ENCODE data around the gene FHIT.
"Not testable (repeated sequence)": the region's sequence is repeated elsewhere in the genome, so short reads cannot be mapped to it uniquely, and the experiment has no call there.

The FHIT gene

GRCh38 chr3:59949311-59949710, 1301.9 kb downstream of the FHIT start:
- no peak for DNase-seq

GRCh38 chr3:59946401-59946800, 1304.9 kb downstream of the FHIT start:
- no peak for DNase-seq

GRCh38 chr3:59940718-59941117, 1310.5 kb downstream of the FHIT start:
- no peak for DNase-seq

- no peak for DNase-seq
These were observed 1311.3 kb downstream of the FHIT start for GRCh38 chr3:59939826-59940426.

- no peak for DNase-seq
These were observed 1312.4 kb downstream of the FHIT start for GRCh38 chr3:59938828-59939227.

GRCh38 chr3:59937201-59937600, 1314.1 kb downstream of the FHIT start:
- DNase-seq: no peak

- DNase-seq: no peak
These were observed 1314.8 kb downstream of the FHIT start for GRCh38 chr3:59936472-59936871.

GRCh38 chr3:59935025-59935424, 1316.2 kb downstream of the FHIT start:
- no peak for DNase-seq

- not testable (repeated sequence) for DNase-seq
These were observed 1316.7 kb downstream of the FHIT start for GRCh38 chr3:59934560-59934959.

GRCh38 chr3:59930170-59930569, 1321.1 kb downstream of the FHIT start:
- no peak for DNase-seq

- no peak for DNase-seq
These were observed 1324.2 kb downstream of the FHIT start for GRCh38 chr3:59927056-59927455.

GRCh38 chr3:59925946-59926345, 1325.3 kb downstream of the FHIT start:
- no peak for DNase-seq

- DNase-seq: no peak
These were observed 1329.1 kb downstream of the FHIT start for GRCh38 chr3:59922192-59922591.

GRCh38 chr3:59920822-59921221, 1330.4 kb downstream of the FHIT start:
- DNase-seq: no peak

GRCh38 chr3:59919586-59919985, 1331.7 kb downstream of the FHIT start:
- no peak for DNase-seq

- DNase-seq: no peak
These were observed 1337.0 kb downstream of the FHIT start for GRCh38 chr3:59914251-59914650.

GRCh38 chr3:59913645-59914044, 1337.6 kb downstream of the FHIT start:
- DNase-seq: no peak

GRCh38 chr3:59908701-59909100, 1342.6 kb downstream of the FHIT start:
- DNase-seq: no peak

GRCh38 chr3:59908280-59908679, 1343.0 kb downstream of the FHIT start:
- no peak for DNase-seq

- no peak for DNase-seq
These were observed 1347.0 kb downstream of the FHIT start for GRCh38 chr3:59904296-59904695.

GRCh38 chr3:59899061-59899460, 1352.2 kb downstream of the FHIT start:
- no peak for DNase-seq

GRCh38 chr3:59895972-59896371, 1355.3 kb downstream of the FHIT start:
- no peak for DNase-seq

GRCh38 chr3:59894425-59895121, 1356.7 kb downstream of the FHIT start:
- no peak for DNase-seq

- no peak for DNase-seq
These were observed 1360.6 kb downstream of the FHIT start for GRCh38 chr3:59890639-59891038.

- no peak for DNase-seq
These were observed 1364.5 kb downstream of the FHIT start for GRCh38 chr3:59886790-59887189.

All from activated CD8-positive, alpha-beta memory T cell treated with anti-CD3 and anti-CD28 coated beads, Interleukin-2, amount 50 U/mL, for 4 hours (primary cell).